Karpas-422 (cell line): ENCODE measurements around the gene NHERF1. TPM values are rescaled to one million over a fixed set of nuclear protein-coding genes. Genes with fewer than 3 reads are reported as not detected.
A peak's percentile ranks its signal among the peaks of the same experiment; 100 is the strongest.

Experiments used
- DNase-seq: peaks from one replicate; pipeline ENCODE4 v3.0.0-alpha.2; 2015
- H2AFZ ChIP-seq: fragments of 200-600 bp; sonication (generic); 2 replicates; pipeline ENCODE4 v1.6.1; 2014; ENCODE audit warnings: antibody characterized with exemption, low read length, mixed read lengths
- H3K27ac ChIP-seq: fragments of 200-600 bp; sonication (generic); 2 replicates; pipeline ENCODE4 v1.5.1; 2014; ENCODE audit warnings: mild to moderate bottlenecking, low read length, moderate library complexity
- H3K27me3 ChIP-seq: fragments of 200-600 bp; sonication (generic); 2 replicates; pipeline ENCODE4 v1.6.1; 2014; ENCODE audit warnings: low read length, mixed read lengths
- H3K36me3 ChIP-seq: fragments of 200-600 bp; sonication (generic); 2 replicates; pipeline ENCODE4 v1.6.1; 2014; ENCODE audit warnings: low read length, mixed read lengths; ENCODE audit not compliant: insufficient read depth
- H3K4me1 ChIP-seq: fragments of 200-600 bp; sonication (generic); 2 replicates; pipeline ENCODE4 v1.6.1; 2014; ENCODE audit warnings: mild to moderate bottlenecking, low read length, mixed read lengths
- H3K4me2 ChIP-seq: fragments of 200-600 bp; sonication (generic); 2 replicates; pipeline ENCODE4 v1.6.1; 2014; ENCODE audit warnings: low read length, low read depth, mild to moderate bottlenecking; ENCODE audit not compliant: poor library complexity, severe bottlenecking
- H3K4me3 ChIP-seq: fragments of 200-600 bp; sonication (generic); 2 replicates; pipeline ENCODE4 v1.5.1; 2014; ENCODE audit warnings: mild to moderate bottlenecking, antibody characterized with exemption, low read length, mixed read lengths
- H3K79me2 ChIP-seq: fragments of 200-600 bp; sonication (generic); 2 replicates; pipeline ENCODE4 v1.6.1; 2014; ENCODE audit warnings: mild to moderate bottlenecking, low read length, mixed read lengths
- H3K9ac ChIP-seq: fragments of 200-600 bp; sonication (generic); 2 replicates; pipeline ENCODE4 v1.6.0; 2014; ENCODE audit warnings: low read length
- H3K9me2 ChIP-seq: fragments of 200-600 bp; sonication (generic), shearing (Covaris generic); replicated peaks from 2 replicates; pipeline ENCODE4 v1.6.0; 2014; ENCODE audit warnings: mild to moderate bottlenecking, low read length, moderate library complexity; ENCODE audit not compliant: insufficient read depth
- H3K9me3 ChIP-seq: fragments of 300-700, 200-600 bp; sonication (generic); 2 replicates; pipeline ENCODE4 v1.6.1; 2014; ENCODE audit warnings: low read length, mixed read lengths
- H4K20me1 ChIP-seq: fragments of 200-600 bp; sonication (generic); 2 replicates; pipeline ENCODE4 v1.6.1; 2014; ENCODE audit warnings: mild to moderate bottlenecking, antibody characterized with exemption, low read length, low read depth; ENCODE audit not compliant: insufficient read depth
- total RNA-seq: library from RNA; depleted of rRNA; stranded (reverse); fragments of >200 nt; shearing (Covaris generic); gene quantifications from 2 replicates; pipeline ENCODE4 v1.2.3, GENCODE V29; 2014; ENCODE audit warnings: low replicate concordance

NHERF1 gene
- total RNA-seq, 1 experiment from 2014 or later: 24.4 TPM

GRCh38 chr17:74776044-74776962 is 27.9 kb downstream of the NHERF1 start, which contains the start of gene NAT9:
NAT9 (minus strand) TSS chr17:74776345; CDS start chr17:74775698, 647 bp downstream.
- H3K36me3 ChIP-seq: peaks cover 6% of the 10 kb centered on the region; the same call in 1 of the 2 replicates
- peaks cover 33% of the 10 kb centered on the region for H3K4me1 ChIP-seq
- no peaks in the 10 kb centered on the region; the same call in 1 of the 2 replicates for H4K20me1 ChIP-seq
- H3K4me3 ChIP-seq: peak within 1 kb of the TSS; percentile 87
- H3K4me2 ChIP-seq: peak within 1 kb of the TSS; percentile 91
- peak within 1 kb of the TSS; percentile 43; the same call in 1 of the 2 replicates for H3K27ac ChIP-seq
- peak within 1 kb of the TSS; percentile 2; the same call in 1 of the 2 replicates for H2AFZ ChIP-seq
- no peaks in the 10 kb centered on the region for H3K9me3 ChIP-seq
- peak within 1 kb of the TSS; percentile 83 for H3K9ac ChIP-seq
- DNase-seq: peak; percentile 99
- H3K79me2 ChIP-seq: peaks cover 39% of the 10 kb centered on the region
- H3K9me2 ChIP-seq: no peaks in the 10 kb centered on the region
- H3K27me3 ChIP-seq: no peaks in the 10 kb centered on the region

- Histone ChIP-seq H4K20me1 (no peaks in the 10 kb centered on the region; the same call in 1 of the 2 replicates), H3K27ac (no peak overlapping the region), H3K27me3 (no peaks in the 10 kb centered on the region), H3K79me2 (peaks cover 39% of the 10 kb centered on the region), H3K4me1 (peaks cover 33% of the 10 kb centered on the region), H3K4me3 (peak overlapping the region; percentile 87), H2AFZ (no peak overlapping the region), H3K9me3 (no peaks in the 10 kb centered on the region), H3K4me2 (peak overlapping the region; percentile 91), H3K36me3 (peaks cover 6% of the 10 kb centered on the region; the same call in 1 of the 2 replicates), H3K9ac (peak overlapping the region; percentile 82), H3K9me2 (no peaks in the 10 kb centered on the region)
- DNase-seq: no peak
Observed at GRCh38 chr17:74776990-74777389, 28.6 kb downstream of the NHERF1 start.

- Histone ChIP-seq H3K79me2 (peaks cover 39% of the 10 kb centered on the region), H3K4me2 (no peak overlapping the region), H3K9me3 (no peaks in the 10 kb centered on the region), H3K27ac (no peak overlapping the region), H3K9ac (no peak overlapping the region), H3K9me2 (no peaks in the 10 kb centered on the region), H2AFZ (no peak overlapping the region), H3K4me3 (no peak overlapping the region), H3K4me1 (peaks cover 33% of the 10 kb centered on the region), H4K20me1 (no peaks in the 10 kb centered on the region; the same call in 1 of the 2 replicates), H3K27me3 (no peaks in the 10 kb centered on the region), H3K36me3 (peaks cover 6% of the 10 kb centered on the region; the same call in 1 of the 2 replicates)
- no peak for DNase-seq
Observed at GRCh38 chr17:74777901-74778515, 29.6 kb downstream of the NHERF1 start.

GRCh38 chr17:74778960-74779359 is 30.5 kb downstream of the NHERF1 start:
- Histone ChIP-seq H3K9me2 (no peaks in the 10 kb centered on the region), H3K9ac (no peak overlapping the region), H3K4me2 (no peak overlapping the region), H3K79me2 (peaks cover 30% of the 10 kb centered on the region), H3K36me3 (0 out of 2 replicates have a peak, but pooled peaks cover 1% of the 10 kb centered on the region), H3K4me1 (peaks cover 40% of the 10 kb centered on the region), H3K27ac (no peak overlapping the region), H3K9me3 (no peaks in the 10 kb centered on the region), H3K4me3 (no peak overlapping the region), H3K27me3 (no peaks in the 10 kb centered on the region), H4K20me1 (no peaks in the 10 kb centered on the region; the same call in 1 of the 2 replicates), H2AFZ (no peak overlapping the region)
- DNase-seq: no peak

- H3K79me2 ChIP-seq: peaks cover 27% of the 10 kb centered on the region
- DNase-seq: no peak
- no peaks in the 10 kb centered on the region for H3K27me3 ChIP-seq
- H3K4me3 ChIP-seq: no peak overlapping the region
- no peak overlapping the region for H2AFZ ChIP-seq
- peaks cover 46% of the 10 kb centered on the region for H3K4me1 ChIP-seq
- no peaks in the 10 kb centered on the region for H3K9me2 ChIP-seq
- peak overlapping the region; percentile 40; the same call in 1 of the 2 replicates for H3K9ac ChIP-seq
- no peak overlapping the region for H3K4me2 ChIP-seq
- no peaks in the 10 kb centered on the region for H3K36me3 ChIP-seq
- no peak overlapping the region for H3K27ac ChIP-seq
- H4K20me1 ChIP-seq: no peaks in the 10 kb centered on the region; the same call in 1 of the 2 replicates
- H3K9me3 ChIP-seq: no peaks in the 10 kb centered on the region
Observed at GRCh38 chr17:74779501-74779900, 31.1 kb downstream of the NHERF1 start.

- no peaks in the 10 kb centered on the region for H3K27me3 ChIP-seq
- H3K9me3 ChIP-seq: no peaks in the 10 kb centered on the region
- DNase-seq: no peak
- peak overlapping the region; percentile 40; the same call in 1 of the 2 replicates for H3K9ac ChIP-seq
- no peaks in the 10 kb centered on the region for H3K9me2 ChIP-seq
- H3K36me3 ChIP-seq: no peaks in the 10 kb centered on the region
- no peak overlapping the region for H2AFZ ChIP-seq
- H3K27ac ChIP-seq: no peak overlapping the region
- no peak overlapping the region for H3K4me2 ChIP-seq
- H3K79me2 ChIP-seq: peaks cover 26% of the 10 kb centered on the region
- H3K4me1 ChIP-seq: peaks cover 49% of the 10 kb centered on the region
- H4K20me1 ChIP-seq: no peaks in the 10 kb centered on the region; the same call in 1 of the 2 replicates
- H3K4me3 ChIP-seq: no peak overlapping the region
Observed at GRCh38 chr17:74779948-74780400, 31.5 kb downstream of the NHERF1 start.

- no peaks in the 10 kb centered on the region; the same call in 1 of the 2 replicates for H4K20me1 ChIP-seq
- H3K9me3 ChIP-seq: no peaks in the 10 kb centered on the region
- H3K9me2 ChIP-seq: no peaks in the 10 kb centered on the region
- H3K9ac ChIP-seq: 0 out of 2 replicates have a peak overlapping the region, but pooled peaks have one; percentile 40
- no peak overlapping the region for H2AFZ ChIP-seq
- DNase-seq: peak; percentile 85
- no peak overlapping the region for H3K27ac ChIP-seq
- peaks cover 19% of the 10 kb centered on the region for H3K79me2 ChIP-seq
- H3K4me3 ChIP-seq: no peak overlapping the region
- H3K36me3 ChIP-seq: no peaks in the 10 kb centered on the region
- peaks cover 45% of the 10 kb centered on the region for H3K4me1 ChIP-seq
- H3K4me2 ChIP-seq: no peak overlapping the region
- H3K27me3 ChIP-seq: no peaks in the 10 kb centered on the region
Observed at GRCh38 chr17:74780443-74781238, 32.2 kb downstream of the NHERF1 start.
